Bronchial epithelial cell (primary cell): Measurements from ENCODE around the gene MYB. TPM values are rescaled to one million over a fixed set of nuclear protein-coding genes. Genes with fewer than 3 reads are reported as not detected.

Experiments used
- DNase-seq: peaks from one replicate; pipeline ENCODE4 v3.0.0-alpha.2; 2010; ENCODE audit warnings: low read depth
- FAIRE-seq: peaks from 2 replicates; lab custom pipeline; 2011; peaks lifted over from hg19 to GRCh38; lab: Jason Lieb, UNC
- H3K27me3 ChIP-seq: 2 replicates; pipeline ENCODE4 v1.5.1; 2011; ENCODE audit warnings: low read length; ENCODE audit not compliant: control insufficient read depth, insufficient read depth
- H3K36me3 ChIP-seq: 2 replicates; pipeline ENCODE4 v1.5.1; 2011; ENCODE audit warnings: low read length; ENCODE audit not compliant: control insufficient read depth, insufficient read depth
- H3K4me3 ChIP-seq: 2 replicates; pipeline ENCODE4 v1.5.1; 2011; ENCODE audit warnings: mild to moderate bottlenecking, low read depth, low read length, control low read depth
- CTCF ChIP-seq: IDR thresholded peaks from 2 replicates; pipeline ENCODE4 v1.5.1; 2011; ENCODE audit warnings: mild to moderate bottlenecking, moderate library complexity, low read length, control low read depth, inconsistent platforms; ENCODE audit not compliant: insufficient read depth, severe bottlenecking
- total RNA-seq: library from RNA; depleted of rRNA; stranded (reverse); fragments of >200 nt; gene quantifications from 2 replicates; pipeline ENCODE4 v1.2.1, GENCODE V29; 2014

Gene MYB
- total RNA-seq, 1 donor from 2014 or later = under 0.01 TPM

GRCh38 chr6:135219346-135219745 lies 38.2 kb downstream of the MYB start:
- Histone ChIP-seq H3K27me3 (no peaks in the 10 kb centered on the region), H3K36me3 (no peaks in the 10 kb centered on the region), H3K4me3 (no peak overlapping the region)
- FAIRE-seq (no peak), DNase-seq (no peak)
- TF ChIP-seq CTCF = no peak

- no peak for TF ChIP-seq CTCF
Measured at GRCh38 chr6:135221042-135221441, 39.9 kb downstream of the MYB start.

GRCh38 chr6:135221505-135221904 lies 40.4 kb downstream of the MYB start:
- H3K27me3 ChIP-seq = no peaks in the 10 kb centered on the region
- FAIRE-seq = no peak
- no peak for DNase-seq
- no peak for TF ChIP-seq CTCF
- H3K36me3 ChIP-seq = no peaks in the 10 kb centered on the region
- H3K4me3 ChIP-seq = no peak overlapping the region

More at GRCh38 chr6:135221042-135221441, 39.9 kb downstream of the MYB start:
- no peak for FAIRE-seq
- no peaks in the 10 kb centered on the region for H3K27me3 ChIP-seq
- no peak overlapping the region for H3K4me3 ChIP-seq
- no peak for DNase-seq
- H3K36me3 ChIP-seq = no peaks in the 10 kb centered on the region

GRCh38 chr6:135222623-135223022 lies 41.5 kb downstream of the MYB start:
- DNase-seq (no peak), FAIRE-seq (no peak)
- no peak for TF ChIP-seq CTCF
- H3K4me3 ChIP-seq = no peak overlapping the region
- no peaks in the 10 kb centered on the region for H3K27me3 ChIP-seq
- H3K36me3 ChIP-seq = no peaks in the 10 kb centered on the region

GRCh38 chr6:135224037-135224647 lies 43.0 kb downstream of the MYB start:
- FAIRE-seq = no peak
- DNase-seq = no peak
- H3K36me3 ChIP-seq = no peaks in the 10 kb centered on the region
- TF ChIP-seq CTCF = no peak
- no peak overlapping the region for H3K4me3 ChIP-seq
- no peaks in the 10 kb centered on the region for H3K27me3 ChIP-seq

- DNase-seq = no peak
- no peaks in the 10 kb centered on the region for H3K36me3 ChIP-seq
- FAIRE-seq = no peak
Measured at GRCh38 chr6:135225911-135226310, 44.8 kb downstream of the MYB start.

More at GRCh38 chr6:135225911-135226310, 44.8 kb downstream of the MYB start:
- TF ChIP-seq CTCF = no peak
- Histone ChIP-seq H3K4me3 (no peak overlapping the region), H3K27me3 (no peaks in the 10 kb centered on the region)
